ENCODE data around the gene EEF2K. TPM values are rescaled to one million over a fixed set of nuclear protein-coding genes. Genes with fewer than 3 reads are reported as not detected.

Gene EEF2K
- total RNA-seq, 1 donor from 2014 or later = 19.3 TPM

DNA sequence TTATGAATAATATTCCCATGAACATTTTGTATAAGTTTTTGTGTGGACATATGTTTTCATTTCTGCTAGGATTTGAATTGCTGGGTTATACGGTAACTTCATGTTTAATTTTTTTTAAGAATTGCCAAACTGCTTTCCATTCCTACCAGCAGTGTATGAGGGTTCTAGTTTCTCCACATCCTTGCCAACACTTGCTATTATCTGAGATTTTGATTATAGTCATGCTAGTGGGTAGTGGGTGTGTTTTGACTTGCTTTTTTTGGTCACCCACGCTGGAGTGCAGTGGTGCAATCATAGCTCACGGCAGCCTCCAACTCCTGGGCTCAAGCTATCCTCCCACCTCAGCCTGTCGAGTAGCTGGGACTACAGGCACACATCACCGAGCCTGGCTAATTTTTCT, 3.0 kb upstream of the EEF2K start:
- DNase-seq (ENCODE audit: low spot score) = no peak
- Mint-ChIP-seq H3K27me3 (ENCODE audit: unreplicated experiment) (peaks cover 6% of the 10 kb centered on the region), H3K4me3 (ENCODE audit: unreplicated experiment) (no peak overlapping the region), H3K36me3 (ENCODE audit: low read depth, unreplicated experiment) (peaks cover 9% of the 10 kb centered on the region), H3K27ac (ENCODE audit: unreplicated experiment) (no peak overlapping the region), H3K4me1 (ENCODE audit: unreplicated experiment) (peaks cover 8% of the 10 kb centered on the region), H3K9me3 (ENCODE audit: unreplicated experiment) (no peaks in the 10 kb centered on the region)
- TF ChIP-seq, protein P1, sequence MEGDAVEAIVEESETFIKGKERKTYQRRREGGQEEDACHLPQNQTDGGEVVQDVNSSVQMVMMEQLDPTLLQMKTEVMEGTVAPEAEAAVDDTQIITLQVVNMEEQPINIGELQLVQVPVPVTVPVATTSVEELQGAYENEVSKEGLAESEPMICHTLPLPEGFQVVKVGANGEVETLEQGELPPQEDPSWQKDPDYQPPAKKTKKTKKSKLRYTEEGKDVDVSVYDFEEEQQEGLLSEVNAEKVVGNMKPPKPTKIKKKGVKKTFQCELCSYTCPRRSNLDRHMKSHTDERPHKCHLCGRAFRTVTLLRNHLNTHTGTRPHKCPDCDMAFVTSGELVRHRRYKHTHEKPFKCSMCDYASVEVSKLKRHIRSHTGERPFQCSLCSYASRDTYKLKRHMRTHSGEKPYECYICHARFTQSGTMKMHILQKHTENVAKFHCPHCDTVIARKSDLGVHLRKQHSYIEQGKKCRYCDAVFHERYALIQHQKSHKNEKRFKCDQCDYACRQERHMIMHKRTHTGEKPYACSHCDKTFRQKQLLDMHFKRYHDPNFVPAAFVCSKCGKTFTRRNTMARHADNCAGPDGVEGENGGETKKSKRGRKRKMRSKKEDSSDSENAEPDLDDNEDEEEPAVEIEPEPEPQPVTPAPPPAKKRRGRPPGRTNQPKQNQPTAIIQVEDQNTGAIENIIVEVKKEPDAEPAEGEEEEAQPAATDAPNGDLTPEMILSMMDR (IDR thresholded peaks at IDR 0.05; ENCODE audit: unreplicated experiment) = no peak

DNA sequence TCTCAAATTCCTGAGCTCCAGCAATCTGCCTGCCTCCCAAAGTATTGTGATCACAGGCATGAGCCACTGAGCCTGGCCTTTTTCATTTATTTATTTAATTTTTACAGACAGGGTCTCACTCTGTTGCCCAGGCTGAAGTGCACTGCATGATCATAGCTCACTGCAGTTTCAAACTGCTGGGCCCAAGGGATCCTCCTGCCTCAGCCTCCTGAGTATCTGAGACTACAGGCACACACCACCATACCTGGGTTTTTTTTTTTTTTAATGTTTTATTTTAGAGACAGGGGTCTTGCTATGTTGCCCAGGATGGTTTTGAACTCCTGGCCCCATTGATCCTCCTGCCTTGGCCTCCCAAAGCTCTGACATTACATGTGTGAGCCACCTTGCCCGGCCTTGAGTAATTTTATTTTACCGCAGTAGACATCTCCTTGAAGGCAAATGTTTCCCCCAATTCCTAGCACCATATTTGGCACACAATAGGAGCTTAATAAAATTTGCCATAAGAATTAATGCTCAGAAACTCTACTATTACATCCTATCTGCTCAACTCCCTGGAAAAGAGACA, 1.9 kb upstream of the EEF2K start:
- peaks cover 8% of the 10 kb centered on the region for H3K4me1 Mint-ChIP-seq (ENCODE audit: unreplicated experiment)
- H3K27me3 Mint-ChIP-seq (ENCODE audit: unreplicated experiment) = peaks cover 6% of the 10 kb centered on the region
- DNase-seq (ENCODE audit: low spot score) = no peak
- peaks cover 9% of the 10 kb centered on the region for H3K36me3 Mint-ChIP-seq (ENCODE audit: low read depth, unreplicated experiment)
- H3K27ac Mint-ChIP-seq (ENCODE audit: unreplicated experiment) = no peak overlapping the region
- TF ChIP-seq, protein P1 (IDR thresholded peaks at IDR 0.05; ENCODE audit: unreplicated experiment) = no peak
- no peak overlapping the region for H3K4me3 Mint-ChIP-seq (ENCODE audit: unreplicated experiment)
- no peaks in the 10 kb centered on the region for H3K9me3 Mint-ChIP-seq (ENCODE audit: unreplicated experiment)

DNA sequence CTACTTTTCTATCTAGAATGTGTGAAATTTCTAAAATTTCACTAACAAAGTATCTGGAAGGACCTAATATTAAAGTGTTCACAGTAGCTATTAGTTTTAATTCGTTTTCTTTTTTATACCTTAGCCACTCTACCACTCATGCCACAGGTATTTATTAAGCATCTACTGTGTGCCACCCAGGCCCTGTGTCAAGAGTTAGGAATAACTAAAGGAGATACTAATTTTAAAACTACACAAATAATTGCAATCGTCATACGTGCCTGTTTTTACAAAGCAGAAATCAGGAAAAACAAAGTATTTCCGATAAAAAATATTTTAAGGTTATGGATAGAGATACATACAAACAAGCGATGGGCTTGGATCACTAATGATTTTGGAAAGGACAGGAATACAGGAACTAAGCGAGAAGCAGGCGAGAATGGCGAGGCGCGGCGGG, 483 bp upstream of the EEF2K start:
- Mint-ChIP-seq H3K4me3 (ENCODE audit: unreplicated experiment) (peak overlapping the region; percentile 88), H3K9me3 (ENCODE audit: unreplicated experiment) (no peaks in the 10 kb centered on the region), H3K4me1 (ENCODE audit: unreplicated experiment) (peaks cover 8% of the 10 kb centered on the region), H3K36me3 (ENCODE audit: low read depth, unreplicated experiment) (peaks cover 15% of the 10 kb centered on the region), H3K27ac (ENCODE audit: unreplicated experiment) (peak overlapping the region; percentile 81), H3K27me3 (ENCODE audit: unreplicated experiment) (peaks cover 6% of the 10 kb centered on the region)
- TF ChIP-seq, protein P1 (IDR thresholded peaks at IDR 0.05; ENCODE audit: unreplicated experiment) = no peak
- no peak for DNase-seq (ENCODE audit: low spot score)

DNA sequence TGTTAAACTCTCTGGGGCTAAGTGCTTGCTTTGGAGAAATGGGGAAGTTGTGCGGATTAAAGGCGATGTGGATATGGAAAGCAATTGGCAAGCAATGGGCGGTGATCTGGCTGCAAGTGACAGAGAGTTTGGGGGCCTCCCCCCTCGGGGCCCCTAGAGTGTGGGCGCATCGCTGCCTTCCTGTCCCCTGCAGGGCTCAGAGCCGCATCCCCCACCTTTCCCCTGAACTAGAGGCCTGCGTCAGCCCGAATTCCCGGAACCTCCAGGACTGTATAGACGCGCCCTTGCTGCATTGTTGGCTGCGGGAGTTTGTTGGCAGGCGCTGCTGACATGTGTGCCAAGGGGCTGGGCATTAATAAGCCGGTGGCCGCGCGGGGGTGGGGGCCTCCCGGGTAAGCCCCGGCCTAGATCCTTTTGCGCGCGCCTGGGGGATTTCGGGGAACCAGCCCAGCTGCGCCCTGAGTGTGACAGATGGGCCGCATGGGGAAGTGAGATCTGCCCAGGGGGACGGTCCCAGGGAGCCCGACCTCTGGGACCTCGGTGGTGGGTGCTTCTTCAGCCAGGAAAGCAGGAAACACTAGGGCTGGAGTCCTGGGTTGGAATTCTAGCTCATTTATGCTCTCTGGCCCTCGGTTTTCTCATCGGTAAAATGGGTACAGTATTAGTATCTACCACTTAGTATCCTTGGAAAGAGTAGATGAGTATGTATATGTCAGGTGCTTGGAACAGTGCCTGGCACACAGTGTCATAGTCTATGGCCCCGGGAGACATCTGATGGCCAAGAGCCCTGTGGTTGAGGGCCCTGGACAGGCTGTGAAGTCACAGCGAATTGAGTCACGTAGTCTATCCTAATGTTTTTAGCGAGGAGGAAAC, 1.0 kb downstream of the EEF2K start:
- Mint-ChIP-seq H3K36me3 (ENCODE audit: low read depth, unreplicated experiment) (peaks cover 16% of the 10 kb centered on the region), H3K4me1 (ENCODE audit: unreplicated experiment) (peaks cover 8% of the 10 kb centered on the region), H3K27me3 (ENCODE audit: unreplicated experiment) (peaks cover 6% of the 10 kb centered on the region), H3K4me3 (ENCODE audit: unreplicated experiment) (peak overlapping the region; percentile 96), H3K9me3 (ENCODE audit: unreplicated experiment) (no peaks in the 10 kb centered on the region), H3K27ac (ENCODE audit: unreplicated experiment) (no peak overlapping the region)
- DNase-seq (ENCODE audit: low spot score) = peak; percentile 26
- TF ChIP-seq, protein P1 (IDR thresholded peaks at IDR 0.05; ENCODE audit: unreplicated experiment) = no peak

All from endothelial cell (in vitro differentiated cells).